HG03175 (cell line): ENCODE data around the gene JHY.
"Not testable (repeated sequence)": the region's sequence is repeated elsewhere in the genome, so short reads cannot be mapped to it uniquely, and the experiment has no call there.

ENCODE experiments used
- ATAC-seq: cut with Tn5 transposase; IDR thresholded peaks from one replicate; pipeline ENCODE4 v1.9.1; 2021; ENCODE audit warnings: mild to moderate bottlenecking, moderate library complexity; ENCODE audit not compliant: unreplicated experiment

JHY gene

GRCh38 chr11:122882189-122882856 lies at the start of gene JHY:
TSS of gene JHY (plus strand) at chr11:122882759. CDS start at chr11:122885850, 3,091 bp downstream.
- ATAC-seq = no peak

GRCh38 chr11:122833846-122834464 lies 48.6 kb upstream of the JHY start:
- no peak for ATAC-seq

GRCh38 chr11:122836916-122837315 lies 45.6 kb upstream of the JHY start:
- no peak for ATAC-seq

- no peak for ATAC-seq
These were observed 44.8 kb upstream of the JHY start for GRCh38 chr11:122837528-122838346.

- peak; percentile 77 for ATAC-seq
These were observed 39.0 kb upstream of the JHY start for GRCh38 chr11:122843281-122844141.

GRCh38 chr11:122847466-122847865 lies 35.1 kb upstream of the JHY start:
- no peak for ATAC-seq

DNA sequence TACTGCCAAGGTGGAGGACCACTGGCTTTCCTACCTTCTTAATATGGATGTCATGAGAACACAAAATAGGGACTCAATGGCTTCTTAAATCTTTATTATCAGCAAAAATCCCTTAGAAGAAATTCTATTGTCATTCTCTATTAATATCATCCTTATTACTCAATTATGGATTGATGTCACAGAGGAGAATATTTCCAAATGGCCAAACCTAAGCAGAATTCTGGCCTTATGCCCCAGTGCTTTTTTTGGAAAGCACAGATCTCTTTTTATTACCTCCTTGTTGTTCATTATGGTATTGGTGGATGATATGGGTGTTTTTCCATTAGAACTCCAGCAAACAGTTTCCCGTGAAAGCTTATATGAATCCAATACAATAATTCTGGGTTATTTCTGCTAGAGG lies 34.4 kb upstream of the JHY start:
- ATAC-seq = no peak

GRCh38 chr11:122850076-122850631 lies 32.4 kb upstream of the JHY start:
- ATAC-seq = no peak

- peak; percentile 63 for ATAC-seq
These were observed 31.1 kb upstream of the JHY start for GRCh38 chr11:122851366-122851966.

GRCh38 chr11:122852074-122852795 lies 30.3 kb upstream of the JHY start:
- no peak for ATAC-seq

DNA sequence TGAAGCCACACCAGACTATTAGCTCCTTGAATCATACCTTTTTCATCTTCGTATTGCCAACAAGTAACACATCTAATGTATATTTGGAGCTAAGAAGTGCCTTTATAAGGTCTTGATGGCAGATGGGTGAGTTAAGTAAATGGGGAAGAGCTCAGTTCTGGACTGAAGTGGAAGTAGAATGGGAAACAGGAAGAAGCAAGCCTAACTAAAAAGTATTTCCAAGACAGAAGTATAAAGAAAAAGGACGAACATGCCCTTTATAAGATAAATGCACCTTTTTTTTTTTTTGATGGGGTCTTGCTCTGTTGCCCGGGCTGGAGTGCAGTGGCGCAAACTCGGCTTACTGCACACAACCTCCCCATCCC lies 29.8 kb upstream of the JHY start:
- no peak for ATAC-seq

- ATAC-seq = no peak
These were observed 29.3 kb upstream of the JHY start for GRCh38 chr11:122853261-122853660.

DNA sequence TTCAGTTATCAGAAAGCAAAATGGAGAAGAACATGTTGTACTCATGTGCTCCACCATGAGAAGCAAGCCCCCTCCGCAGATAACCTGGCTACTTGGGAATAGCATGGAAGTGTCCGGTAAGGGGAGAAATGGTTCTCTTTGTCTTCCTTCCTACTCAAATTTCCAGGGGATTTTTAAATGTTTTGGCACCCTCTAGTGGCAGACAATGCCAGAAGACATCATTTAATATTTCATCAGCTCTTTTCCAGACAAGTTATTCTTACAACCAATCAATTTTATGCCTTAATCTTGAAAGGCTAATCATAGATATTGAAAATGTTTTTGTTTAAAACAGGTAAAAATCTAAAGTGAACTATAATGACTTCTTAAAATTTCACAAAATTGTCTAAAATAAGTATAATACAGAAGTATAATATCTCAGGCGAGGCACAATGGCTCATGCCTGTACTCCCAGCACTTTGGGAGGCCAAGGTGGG lies 28.6 kb upstream of the JHY start:
- ATAC-seq = no peak

DNA sequence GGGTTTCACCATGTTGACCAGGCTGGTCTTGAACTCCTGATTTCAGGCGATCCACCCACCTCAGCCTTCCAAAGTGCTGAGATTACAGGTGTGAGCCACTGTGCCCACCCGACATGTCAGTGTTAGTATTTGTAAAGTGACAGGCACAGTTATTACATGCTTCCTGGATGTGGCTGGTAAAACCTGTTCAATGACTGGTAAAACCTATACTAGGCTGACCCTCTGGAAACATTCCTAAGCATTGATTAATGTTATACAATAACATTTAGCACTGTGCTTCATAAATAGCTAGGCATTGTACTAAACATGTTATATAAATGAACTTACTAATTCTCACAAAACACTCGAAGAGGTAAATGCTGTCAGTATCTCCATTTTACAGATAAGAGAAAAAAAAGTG lies 20.9 kb upstream of the JHY start:
- ATAC-seq = no peak

DNA sequence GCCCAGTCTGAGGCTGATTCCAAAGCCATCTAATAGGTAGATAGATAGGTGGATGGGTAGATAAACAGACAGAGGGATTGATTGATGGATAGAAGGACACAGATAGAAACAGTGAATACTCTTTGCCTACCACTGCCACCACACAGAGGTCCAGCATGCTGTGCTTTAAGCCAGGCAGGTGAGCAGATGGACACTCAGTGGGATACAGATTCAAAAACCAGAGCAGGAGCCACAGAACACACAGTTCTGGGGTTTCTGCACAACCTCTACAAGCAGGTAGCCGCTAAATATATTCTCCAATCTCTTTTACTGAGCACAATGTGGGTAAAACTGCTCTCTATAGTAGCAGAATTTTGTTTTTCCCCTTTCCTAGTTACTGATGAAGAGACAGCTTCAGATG lies 20.5 kb upstream of the JHY start:
- no peak for ATAC-seq

DNA sequence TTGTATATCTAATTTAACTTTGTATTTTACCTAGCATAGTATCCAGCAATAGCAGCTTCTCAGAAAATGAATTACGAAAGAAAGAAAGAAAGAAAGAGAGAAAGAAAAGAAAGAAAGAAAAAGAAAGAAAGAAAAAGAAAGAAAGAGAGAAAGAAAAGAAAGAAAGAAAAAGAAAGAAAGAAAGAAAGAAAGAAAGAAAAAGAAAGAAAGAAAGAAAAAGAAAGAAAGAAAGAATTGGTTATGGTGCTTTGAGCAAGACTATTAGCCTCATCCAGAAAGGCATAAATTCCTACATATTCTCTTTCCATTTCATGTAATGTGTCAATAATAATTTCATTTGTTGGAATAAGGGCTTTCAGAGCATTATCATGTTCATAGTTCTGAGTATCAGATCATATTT lies 19.4 kb upstream of the JHY start:
- ATAC-seq = not testable (repeated sequence)

- no peak for ATAC-seq
These were observed 18.7 kb upstream of the JHY start for GRCh38 chr11:122863704-122864326.

- ATAC-seq = no peak
These were observed 18.0 kb upstream of the JHY start for GRCh38 chr11:122864386-122865115.
